NK-92 (cell line): ENCODE results near the gene RNF6.

ENCODE experiments used
- DNase-seq: peaks from one replicate; lab custom pipeline; 2025; ENCODE audit not compliant: unreplicated experiment; lab: John Stamatoyannopoulos, UW

The RNF6 gene

GRCh38 chr13:26168237-26168814, 53.8 kb downstream of the RNF6 start:
- no peak for DNase-seq

DNA sequence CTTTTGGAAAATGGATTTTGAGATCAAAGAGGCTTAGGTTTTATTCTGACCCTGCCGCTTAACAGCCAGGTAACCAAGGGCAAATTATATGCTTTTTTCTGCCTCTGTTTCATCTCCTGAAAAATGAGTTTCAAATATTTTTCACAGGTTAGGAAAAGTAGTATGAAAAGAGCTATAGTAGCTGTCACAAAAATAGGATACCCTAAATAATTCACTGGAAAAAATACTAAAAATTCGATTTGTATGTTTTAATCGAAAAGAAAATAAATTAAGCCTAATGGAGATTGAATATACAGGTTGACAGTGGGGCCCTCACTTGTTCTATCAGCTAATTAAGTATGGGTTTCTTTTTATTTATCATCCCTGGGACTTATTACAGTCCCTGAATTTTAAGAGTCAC, 58.3 kb downstream of the RNF6 start:
- DNase-seq, result no peak
